CD4-positive, alpha-beta T cell treated with Interleukin-15 for 4 hours (primary cell): Measurements from ENCODE around the gene NNAT.
"Not testable (repeated sequence)": the region's sequence is repeated elsewhere in the genome, so short reads cannot be mapped to it uniquely, and the experiment has no call there.

Source experiments
- DNase-seq: peaks from one replicate; pipeline ENCODE4 v3.0.0-alpha.2; 2020; ENCODE audit warnings: low spot score

Gene NNAT

GRCh38 chr20:37521061-37521771 is at the start of gene NNAT:
TSS of gene NNAT (plus strand) at chr20:37521250. CDS start at chr20:37521332, 82 bp downstream.
- no peak for DNase-seq

GRCh38 chr20:37471741-37472235 is 49.3 kb upstream of the NNAT start:
- no peak for DNase-seq

GRCh38 chr20:37472435-37472834 is 48.6 kb upstream of the NNAT start:
- DNase-seq = not testable (repeated sequence)

GRCh38 chr20:37473249-37474000 is 47.6 kb upstream of the NNAT start:
- DNase-seq = no peak

- no peak for DNase-seq
Observed at GRCh38 chr20:37474386-37474785, 46.7 kb upstream of the NNAT start.

- no peak for DNase-seq
Observed at GRCh38 chr20:37475252-37475651, 45.8 kb upstream of the NNAT start.

GRCh38 chr20:37477041-37477440 is 44.0 kb upstream of the NNAT start:
- no peak for DNase-seq

GRCh38 chr20:37479266-37479665 is 41.8 kb upstream of the NNAT start:
- DNase-seq = no peak

- DNase-seq = no peak
Observed at GRCh38 chr20:37479925-37480691, 40.9 kb upstream of the NNAT start.

- no peak for DNase-seq
Observed at GRCh38 chr20:37480919-37481318, 40.1 kb upstream of the NNAT start.

GRCh38 chr20:37481610-37482009 is 39.4 kb upstream of the NNAT start:
- no peak for DNase-seq

GRCh38 chr20:37484331-37484730 is 36.7 kb upstream of the NNAT start:
- no peak for DNase-seq

- not testable (repeated sequence) for DNase-seq
Observed at GRCh38 chr20:37486209-37486608, 34.8 kb upstream of the NNAT start.

- no peak for DNase-seq
Observed at GRCh38 chr20:37490663-37491350, 30.2 kb upstream of the NNAT start.

GRCh38 chr20:37492096-37492625 is 28.9 kb upstream of the NNAT start:
- no peak for DNase-seq

- DNase-seq = no peak
Observed at GRCh38 chr20:37492945-37493344, 28.1 kb upstream of the NNAT start.

- DNase-seq = no peak
Observed at GRCh38 chr20:37494301-37494700, 26.7 kb upstream of the NNAT start.

- DNase-seq = no peak
Observed at GRCh38 chr20:37494796-37495195, 26.3 kb upstream of the NNAT start.

- DNase-seq = no peak
Observed at GRCh38 chr20:37498066-37498665, 22.9 kb upstream of the NNAT start.

GRCh38 chr20:37500311-37500710 is 20.7 kb upstream of the NNAT start:
- DNase-seq = no peak

GRCh38 chr20:37501940-37502339 is 19.1 kb upstream of the NNAT start:
- DNase-seq = no peak
